ENCODE data around the gene MIER2. TPM values are rescaled to one million over a fixed set of nuclear protein-coding genes. Genes with fewer than 3 reads are reported as not detected.

Gene MIER2
- polyA plus RNA-seq, 2 donors = 13.0 to 13.9 TPM

GRCh38 chr19:306151-306900, 38.3 kb downstream of the MIER2 start:
- 94 to 96% methylated on average over 34 to 50 of the region's 50 CpGs for WGBS, 2 donors
- Histone ChIP-seq H3K4me1 (ENCODE audit: control insufficient read depth in 2 of 2, insufficient read depth in 2 of 2, low read length in 1 of 2) (no peaks in the 10 kb centered on the region), H3K27me3 (ENCODE audit: control insufficient read depth in 1 of 2, insufficient read depth in 2 of 2, low read length in 2 of 2) (no peaks in the 10 kb centered on the region), H3K27ac (ENCODE audit: low read depth in 2 of 2, low read length in 1 of 2) (no peak overlapping the region), H3K36me3 (ENCODE audit: control insufficient read depth in 2 of 2, insufficient read depth in 2 of 2, low read length in 1 of 2) (peaks cover 28 to 49% of the 10 kb centered on the region in 2 donors), H3K4me3 (ENCODE audit: low read depth in 1 of 2, low read length in 2 of 2) (no peak overlapping the region), H3K9me3 (ENCODE audit: control insufficient read depth in 2 of 2, insufficient read depth in 1 of 2, low read depth in 1 of 2, low read length in 1 of 2) (no peaks in the 10 kb centered on the region)

GRCh38 chr19:305240-306150, 39.1 kb downstream of the MIER2 start:
- H3K27ac ChIP-seq (ENCODE audit: low read depth in 2 of 2, low read length in 1 of 2) = no peak overlapping the region
- no peak overlapping the region for H3K4me3 ChIP-seq (ENCODE audit: low read depth in 1 of 2, low read length in 2 of 2)
- 92 to 94% methylated on average over 43 of the region's 43 CpGs for WGBS, 2 donors
- H3K4me1 ChIP-seq (ENCODE audit: control insufficient read depth in 2 of 2, insufficient read depth in 2 of 2, low read length in 1 of 2) = no peaks in the 10 kb centered on the region
- no peaks in the 10 kb centered on the region for H3K9me3 ChIP-seq (ENCODE audit: control insufficient read depth in 2 of 2, insufficient read depth in 1 of 2, low read depth in 1 of 2, low read length in 1 of 2)
- H3K27me3 ChIP-seq (ENCODE audit: control insufficient read depth in 1 of 2, insufficient read depth in 2 of 2, low read length in 2 of 2) = no peaks in the 10 kb centered on the region
- H3K36me3 ChIP-seq (ENCODE audit: control insufficient read depth in 2 of 2, insufficient read depth in 2 of 2, low read length in 1 of 2) = peaks cover 28 to 41% of the 10 kb centered on the region in 2 donors

- WGBS, 2 donors = 83 to 85% methylated on average over 22 of the region's 22 CpGs
- Histone ChIP-seq H3K27me3 (ENCODE audit: control insufficient read depth in 1 of 2, insufficient read depth in 2 of 2, low read length in 2 of 2) (peaks cover 0 to 4% of the 10 kb centered on the region in 2 donors), H3K36me3 (ENCODE audit: control insufficient read depth in 2 of 2, insufficient read depth in 2 of 2, low read length in 1 of 2) (no peaks in the 10 kb centered on the region), H3K4me1 (ENCODE audit: control insufficient read depth in 2 of 2, insufficient read depth in 2 of 2, low read length in 1 of 2) (peaks cover 1 to 8% of the 10 kb centered on the region in 2 donors), H3K4me3 (ENCODE audit: low read depth in 1 of 2, low read length in 2 of 2) (no peak overlapping the region), H3K9me3 (ENCODE audit: control insufficient read depth in 2 of 2, insufficient read depth in 1 of 2, low read depth in 1 of 2, low read length in 1 of 2) (no peaks in the 10 kb centered on the region), H3K27ac (ENCODE audit: low read depth in 2 of 2, low read length in 1 of 2) (no peak overlapping the region)
Observed at GRCh38 chr19:296476-297225, 47.9 kb downstream of the MIER2 start.

- Histone ChIP-seq H3K27me3 (ENCODE audit: control insufficient read depth in 1 of 2, insufficient read depth in 2 of 2, low read length in 2 of 2) (peaks cover 0 to 4% of the 10 kb centered on the region in 2 donors), H3K4me1 (ENCODE audit: control insufficient read depth in 2 of 2, insufficient read depth in 2 of 2, low read length in 1 of 2) (peaks cover 2 to 8% of the 10 kb centered on the region in 2 donors), H3K4me3 (ENCODE audit: low read depth in 1 of 2, low read length in 2 of 2) (no peak overlapping the region), H3K27ac (ENCODE audit: low read depth in 2 of 2, low read length in 1 of 2) (peak overlapping the region in 1 of 2 donors; percentile 6), H3K9me3 (ENCODE audit: control insufficient read depth in 2 of 2, insufficient read depth in 1 of 2, low read depth in 1 of 2, low read length in 1 of 2) (peaks cover 0 to 3% of the 10 kb centered on the region in 2 donors), H3K36me3 (ENCODE audit: control insufficient read depth in 2 of 2, insufficient read depth in 2 of 2, low read length in 1 of 2) (no peaks in the 10 kb centered on the region)
- 60 to 63% methylated on average over 13 of the region's 13 CpGs for WGBS, 2 donors
Observed at GRCh38 chr19:295687-296370, 48.8 kb downstream of the MIER2 start.

DNA sequence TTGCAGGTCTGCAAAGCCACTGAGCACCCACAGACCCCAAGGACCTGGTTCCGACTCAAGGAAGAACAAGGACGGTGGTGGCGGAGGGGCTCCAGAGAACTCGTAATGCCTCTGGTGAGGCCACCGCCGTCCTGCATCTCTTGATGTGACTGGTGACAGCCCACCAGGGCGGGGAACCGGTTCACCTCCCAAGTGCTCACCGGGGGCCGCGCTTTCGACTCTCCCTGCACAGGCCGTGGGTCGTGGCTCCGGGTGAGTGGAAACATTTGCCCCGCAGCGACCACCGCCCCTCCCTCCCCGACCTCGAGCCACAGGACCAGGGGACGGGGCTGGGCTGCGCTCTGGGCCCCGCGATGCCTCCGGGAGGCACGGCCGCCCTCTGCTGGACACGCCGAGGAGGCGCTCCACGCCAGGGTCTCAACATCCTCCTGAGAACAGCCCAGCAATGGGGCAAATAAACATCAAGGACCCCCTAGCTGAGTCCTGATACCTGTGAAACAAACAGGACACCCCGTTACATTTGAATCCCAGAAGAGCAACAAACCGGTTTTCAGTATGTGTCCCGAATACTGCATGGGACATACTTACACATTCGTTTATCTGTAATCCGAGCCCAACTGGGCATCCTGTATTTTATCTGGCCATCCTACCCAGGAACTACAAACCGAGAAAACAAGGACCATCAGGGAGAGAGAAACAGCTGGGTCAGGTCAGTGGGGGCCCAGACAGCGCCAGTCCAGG, 49.5 kb downstream of the MIER2 start:
- WGBS, 2 donors = 11 to 13% methylated on average over 38 of the region's 38 CpGs
- peaks cover 0 to 4% of the 10 kb centered on the region in 2 donors for H3K27me3 ChIP-seq (ENCODE audit: control insufficient read depth in 1 of 2, insufficient read depth in 2 of 2, low read length in 2 of 2)
- no peaks in the 10 kb centered on the region for H3K36me3 ChIP-seq (ENCODE audit: control insufficient read depth in 2 of 2, insufficient read depth in 2 of 2, low read length in 1 of 2)
- H3K9me3 ChIP-seq (ENCODE audit: control insufficient read depth in 2 of 2, insufficient read depth in 1 of 2, low read depth in 1 of 2, low read length in 1 of 2) = peaks cover 0 to 3% of the 10 kb centered on the region in 2 donors
- H3K4me1 ChIP-seq (ENCODE audit: control insufficient read depth in 2 of 2, insufficient read depth in 2 of 2, low read length in 1 of 2) = peaks cover 2 to 8% of the 10 kb centered on the region in 2 donors
- H3K4me3 ChIP-seq (ENCODE audit: low read depth in 1 of 2, low read length in 2 of 2) = no peak overlapping the region
- peak overlapping the region in 1 of 2 donors; percentile 40 for H3K27ac ChIP-seq (ENCODE audit: low read depth in 2 of 2, low read length in 1 of 2)

GRCh38 chr19:294341-294945, 50.2 kb downstream of the MIER2 start:
- Histone ChIP-seq H3K4me1 (ENCODE audit: control insufficient read depth in 2 of 2, insufficient read depth in 2 of 2, low read length in 1 of 2) (peaks cover 2 to 8% of the 10 kb centered on the region in 2 donors), H3K36me3 (ENCODE audit: control insufficient read depth in 2 of 2, insufficient read depth in 2 of 2, low read length in 1 of 2) (no peaks in the 10 kb centered on the region), H3K4me3 (ENCODE audit: low read depth in 1 of 2, low read length in 2 of 2) (no peak overlapping the region), H3K27ac (ENCODE audit: low read depth in 2 of 2, low read length in 1 of 2) (no peak overlapping the region), H3K27me3 (ENCODE audit: control insufficient read depth in 1 of 2, insufficient read depth in 2 of 2, low read length in 2 of 2) (peaks cover 0 to 4% of the 10 kb centered on the region in 2 donors), H3K9me3 (ENCODE audit: control insufficient read depth in 2 of 2, insufficient read depth in 1 of 2, low read depth in 1 of 2, low read length in 1 of 2) (peaks cover 0 to 3% of the 10 kb centered on the region in 2 donors)
- 4 to 11% methylated on average over 29 of the region's 29 CpGs for WGBS, 2 donors

DNA sequence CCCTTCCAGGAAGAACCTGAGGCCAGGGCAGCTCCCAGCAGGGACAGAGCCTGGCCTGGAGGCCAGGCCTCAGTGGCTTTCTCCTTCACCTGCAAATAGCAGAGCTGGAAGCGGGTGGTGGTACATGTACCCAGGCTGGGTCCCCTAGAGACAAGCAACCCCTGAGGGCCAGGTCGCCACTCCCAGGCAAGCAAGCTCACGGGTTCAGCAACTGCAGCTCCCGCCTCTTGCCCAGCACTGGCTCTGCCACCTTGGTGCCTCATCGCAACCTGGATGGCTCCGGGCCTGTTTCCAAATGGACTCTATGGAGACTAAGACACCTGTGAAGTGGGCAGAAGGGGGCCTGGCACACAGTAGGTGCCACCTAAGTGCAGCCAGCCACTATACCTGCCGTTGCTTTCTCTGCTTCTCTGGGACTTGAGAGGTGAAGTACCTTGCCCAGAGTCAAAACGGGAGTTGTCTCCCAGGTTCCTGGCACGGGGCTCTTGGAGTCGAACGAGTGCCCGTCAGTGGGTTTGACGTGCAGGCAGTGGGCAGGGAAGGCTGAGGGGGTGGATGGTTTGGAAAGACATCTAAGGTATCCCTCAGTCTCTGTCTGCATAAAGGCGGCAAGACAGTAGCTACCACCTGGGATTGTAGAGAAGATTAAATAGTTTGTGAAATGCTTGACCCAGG, 51.0 kb downstream of the MIER2 start:
- Histone ChIP-seq H3K9me3 (ENCODE audit: control insufficient read depth in 2 of 2, insufficient read depth in 1 of 2, low read depth in 1 of 2, low read length in 1 of 2) (peaks cover 0 to 3% of the 10 kb centered on the region in 2 donors), H3K4me1 (ENCODE audit: control insufficient read depth in 2 of 2, insufficient read depth in 2 of 2, low read length in 1 of 2) (peaks cover 2 to 8% of the 10 kb centered on the region in 2 donors), H3K4me3 (ENCODE audit: low read depth in 1 of 2, low read length in 2 of 2) (no peak overlapping the region), H3K27me3 (ENCODE audit: control insufficient read depth in 1 of 2, insufficient read depth in 2 of 2, low read length in 2 of 2) (peaks cover 0 to 4% of the 10 kb centered on the region in 2 donors), H3K36me3 (ENCODE audit: control insufficient read depth in 2 of 2, insufficient read depth in 2 of 2, low read length in 1 of 2) (no peaks in the 10 kb centered on the region), H3K27ac (ENCODE audit: low read depth in 2 of 2, low read length in 1 of 2) (no peak overlapping the region)
- 56 to 69% methylated on average over 14 of the region's 14 CpGs for WGBS, 2 donors

DNA sequence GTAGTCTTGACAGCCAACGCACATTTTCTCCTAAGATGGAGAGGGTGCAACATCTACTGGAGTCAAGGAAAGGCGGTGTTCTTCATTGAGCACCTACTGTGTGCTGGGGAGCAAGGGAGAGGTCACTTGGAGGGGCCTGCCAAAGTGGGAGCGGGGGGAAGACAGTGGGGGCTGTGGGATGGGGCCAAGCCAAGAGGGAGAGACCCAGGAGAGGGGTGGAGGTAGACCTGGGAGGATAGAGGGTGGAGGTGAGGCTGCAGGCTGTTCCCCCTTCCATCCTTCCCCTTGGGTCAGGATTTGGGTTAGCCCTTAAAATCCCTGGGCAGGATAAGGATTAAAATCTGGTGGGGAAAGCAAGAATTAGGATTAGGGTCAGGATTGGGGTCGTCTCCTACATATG, 51.6 kb downstream of the MIER2 start:
- WGBS, 2 donors = 82 to 87% methylated on average over 4 of the region's 4 CpGs
- peaks cover 0 to 3% of the 10 kb centered on the region in 2 donors for H3K9me3 ChIP-seq (ENCODE audit: control insufficient read depth in 2 of 2, insufficient read depth in 1 of 2, low read depth in 1 of 2, low read length in 1 of 2)
- peaks cover 2 to 8% of the 10 kb centered on the region in 2 donors for H3K4me1 ChIP-seq (ENCODE audit: control insufficient read depth in 2 of 2, insufficient read depth in 2 of 2, low read length in 1 of 2)
- peaks cover 0 to 4% of the 10 kb centered on the region in 2 donors for H3K27me3 ChIP-seq (ENCODE audit: control insufficient read depth in 1 of 2, insufficient read depth in 2 of 2, low read length in 2 of 2)
- H3K4me3 ChIP-seq (ENCODE audit: low read depth in 1 of 2, low read length in 2 of 2) = no peak overlapping the region
- no peak overlapping the region for H3K27ac ChIP-seq (ENCODE audit: low read depth in 2 of 2, low read length in 1 of 2)
- no peaks in the 10 kb centered on the region for H3K36me3 ChIP-seq (ENCODE audit: control insufficient read depth in 2 of 2, insufficient read depth in 2 of 2, low read length in 1 of 2)
